Measurements from ENCODE around the gene DGAT2.

DNA sequence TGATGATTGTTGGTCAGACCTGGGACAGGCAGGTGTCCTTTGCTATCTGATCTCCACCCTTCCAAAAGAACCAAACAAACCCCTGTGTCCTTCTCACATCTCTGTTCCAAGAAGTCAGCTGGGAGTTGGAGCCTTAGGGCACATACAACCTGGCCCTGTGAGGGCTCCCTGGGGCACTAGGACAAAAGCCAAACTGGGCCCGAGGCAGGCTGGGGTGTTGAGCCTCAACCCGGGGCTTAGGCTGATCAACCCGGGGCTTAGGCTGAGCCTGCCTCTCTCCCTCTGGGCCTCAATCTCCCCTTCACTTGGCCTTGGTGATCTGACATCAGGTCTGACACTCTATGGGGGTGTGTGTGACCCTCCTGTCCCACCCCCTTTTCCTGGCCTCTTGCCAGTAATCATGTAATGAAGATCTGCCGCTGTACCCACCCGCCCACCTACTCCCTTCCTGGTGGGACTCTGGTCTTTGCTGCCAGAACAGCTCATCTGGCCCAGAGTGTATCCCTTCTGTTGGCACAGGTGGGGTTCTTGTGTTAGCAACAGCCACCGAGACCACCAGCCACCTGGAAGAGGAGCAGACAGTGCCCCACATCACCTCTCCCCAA, 23.7 kb downstream of the DGAT2 start:
- TF ChIP-seq, protein P1, sequence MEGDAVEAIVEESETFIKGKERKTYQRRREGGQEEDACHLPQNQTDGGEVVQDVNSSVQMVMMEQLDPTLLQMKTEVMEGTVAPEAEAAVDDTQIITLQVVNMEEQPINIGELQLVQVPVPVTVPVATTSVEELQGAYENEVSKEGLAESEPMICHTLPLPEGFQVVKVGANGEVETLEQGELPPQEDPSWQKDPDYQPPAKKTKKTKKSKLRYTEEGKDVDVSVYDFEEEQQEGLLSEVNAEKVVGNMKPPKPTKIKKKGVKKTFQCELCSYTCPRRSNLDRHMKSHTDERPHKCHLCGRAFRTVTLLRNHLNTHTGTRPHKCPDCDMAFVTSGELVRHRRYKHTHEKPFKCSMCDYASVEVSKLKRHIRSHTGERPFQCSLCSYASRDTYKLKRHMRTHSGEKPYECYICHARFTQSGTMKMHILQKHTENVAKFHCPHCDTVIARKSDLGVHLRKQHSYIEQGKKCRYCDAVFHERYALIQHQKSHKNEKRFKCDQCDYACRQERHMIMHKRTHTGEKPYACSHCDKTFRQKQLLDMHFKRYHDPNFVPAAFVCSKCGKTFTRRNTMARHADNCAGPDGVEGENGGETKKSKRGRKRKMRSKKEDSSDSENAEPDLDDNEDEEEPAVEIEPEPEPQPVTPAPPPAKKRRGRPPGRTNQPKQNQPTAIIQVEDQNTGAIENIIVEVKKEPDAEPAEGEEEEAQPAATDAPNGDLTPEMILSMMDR (IDR thresholded peaks at IDR 0.05), result no peak
- no peak for TF ChIP-seq POLR2A (IDR thresholded peaks at IDR 0.05)

All from body of pancreas (tissue), 4 donors.